Islet precursor cell (in vitro differentiated cells): ENCODE data around the gene CCBE1.
"Not testable (repeated sequence)": the region's sequence is repeated elsewhere in the genome, so short reads cannot be mapped to it uniquely, and the experiment has no call there.

Experiments used
- DNase-seq: peaks from one replicate; pipeline ENCODE4 v3.0.0-alpha.2; 2018

Gene CCBE1

DNA sequence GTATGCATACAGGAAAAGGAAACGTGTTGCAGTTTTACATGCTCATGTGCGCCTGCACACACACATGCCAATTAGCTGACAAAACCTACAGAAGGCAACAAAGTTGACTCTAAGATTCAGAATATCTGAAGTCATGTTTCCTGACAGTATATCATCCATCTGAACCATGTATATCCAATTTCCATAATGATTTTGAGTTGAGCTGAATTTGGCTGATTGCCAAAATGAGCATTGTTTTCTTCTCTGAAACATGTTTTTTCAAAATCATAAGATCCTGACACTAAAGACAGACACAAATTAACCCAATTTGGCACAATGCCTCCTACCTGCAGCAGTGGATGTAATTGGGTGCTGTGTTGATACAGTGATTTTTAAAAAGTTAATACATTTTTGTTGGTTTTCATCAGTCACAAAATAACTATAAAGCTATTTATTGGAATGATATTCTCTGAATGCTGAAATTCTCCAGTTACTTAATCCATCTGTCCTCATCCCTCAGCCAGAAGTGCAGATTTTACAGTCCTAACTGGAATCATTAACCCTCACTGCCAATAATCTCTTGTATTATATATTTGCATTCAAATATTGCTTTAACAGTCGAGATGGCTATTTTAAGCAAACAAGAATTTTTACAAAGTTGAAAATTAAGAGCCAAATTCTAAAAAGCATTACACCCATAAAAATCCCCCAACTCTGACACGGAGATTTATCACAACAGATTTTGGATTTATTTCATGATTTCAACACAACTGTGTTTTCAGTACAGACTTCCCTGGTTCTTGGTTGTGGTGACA lies 176.5 kb downstream of the CCBE1 start:
- no peak for DNase-seq

DNA sequence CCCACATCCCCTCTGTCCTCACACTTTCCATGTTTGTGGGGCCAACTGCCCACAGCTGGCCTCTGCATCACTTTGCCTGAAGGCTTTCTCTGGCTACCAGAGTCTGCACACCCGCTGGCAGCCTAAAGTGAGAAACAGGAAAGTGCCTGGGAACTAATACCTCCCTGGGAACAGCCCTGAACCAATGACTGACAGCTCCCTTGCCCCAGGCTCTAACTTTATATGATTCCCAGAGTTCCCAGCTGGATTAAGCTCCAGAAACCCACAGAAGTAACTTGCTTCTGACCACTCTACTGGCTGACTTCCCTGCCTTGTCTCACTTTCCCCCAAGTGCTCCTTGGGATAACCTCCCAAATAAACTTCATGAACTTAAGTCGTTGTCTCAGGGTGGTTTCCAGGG lies 178.5 kb downstream of the CCBE1 start:
- peak; percentile 60 for DNase-seq

GRCh38 chr18:59517446-59518165 lies 179.6 kb downstream of the CCBE1 start:
- peak; percentile 78 for DNase-seq

DNA sequence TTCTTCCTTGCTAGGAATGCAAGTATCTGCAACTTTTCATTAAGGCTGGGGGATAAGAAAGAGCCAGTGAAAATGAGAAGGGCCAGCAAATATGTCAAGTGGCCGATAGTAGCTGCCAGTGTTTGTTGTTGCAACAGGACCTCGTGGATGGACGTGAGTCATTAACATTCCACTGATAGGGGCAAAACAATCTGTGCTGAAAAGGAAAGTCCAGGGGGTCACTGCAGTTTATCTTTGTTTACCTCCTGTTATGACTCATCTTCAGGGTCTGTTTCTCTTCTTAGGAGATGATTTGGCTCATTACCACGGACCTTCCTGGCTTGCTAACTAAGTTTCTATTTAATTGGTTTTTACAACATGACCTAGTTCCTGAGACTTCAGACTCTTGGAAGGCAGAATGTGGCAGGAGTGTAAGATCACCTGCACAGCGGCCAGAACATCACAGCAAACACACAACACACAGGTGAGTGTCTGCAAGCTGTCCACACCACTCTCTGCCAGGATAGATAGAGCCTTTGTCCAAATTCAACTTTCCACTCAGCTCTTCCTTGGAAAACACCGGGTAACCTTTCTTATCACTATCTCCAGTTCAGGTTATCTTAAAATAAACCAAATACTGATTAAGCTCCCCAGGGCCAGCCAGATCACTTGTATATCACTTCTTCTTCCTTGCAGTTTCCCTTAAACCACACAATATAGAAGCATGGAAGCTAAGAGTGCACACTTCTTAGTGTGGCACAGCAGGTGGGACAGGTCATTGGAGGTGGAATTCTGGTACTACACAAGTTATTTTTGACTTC lies 180.7 kb downstream of the CCBE1 start:
- DNase-seq, result peak; percentile 95

GRCh38 chr18:59515956-59516355 lies 181.3 kb downstream of the CCBE1 start:
- not testable (repeated sequence) for DNase-seq

GRCh38 chr18:59515147-59515546 lies 182.1 kb downstream of the CCBE1 start:
- no peak for DNase-seq

- peak; percentile 84 for DNase-seq
Measured at GRCh38 chr18:59514203-59514602, 183.0 kb downstream of the CCBE1 start.

GRCh38 chr18:59512025-59512755 lies 185.0 kb downstream of the CCBE1 start:
- no peak for DNase-seq

GRCh38 chr18:59509481-59510442 lies 187.5 kb downstream of the CCBE1 start:
- no peak for DNase-seq

DNA sequence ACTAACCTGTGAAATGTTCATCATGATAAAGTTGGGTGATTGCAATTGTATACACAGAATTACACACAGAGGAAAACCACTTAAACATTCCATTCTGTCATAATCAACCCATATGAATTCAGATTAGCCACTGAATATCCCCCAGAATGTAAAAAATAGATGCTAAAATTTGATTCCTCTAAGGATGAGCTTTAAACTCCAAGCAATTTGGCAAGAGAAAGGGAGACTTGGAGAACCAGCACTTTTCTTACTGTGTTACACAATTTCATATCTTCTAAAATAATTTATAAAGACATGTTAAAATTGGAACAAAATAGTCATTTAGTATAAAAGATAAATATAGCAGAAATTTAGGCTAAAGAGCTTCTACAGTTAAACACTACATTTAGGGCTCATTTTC lies 191.9 kb downstream of the CCBE1 start:
- no peak for DNase-seq

DNA sequence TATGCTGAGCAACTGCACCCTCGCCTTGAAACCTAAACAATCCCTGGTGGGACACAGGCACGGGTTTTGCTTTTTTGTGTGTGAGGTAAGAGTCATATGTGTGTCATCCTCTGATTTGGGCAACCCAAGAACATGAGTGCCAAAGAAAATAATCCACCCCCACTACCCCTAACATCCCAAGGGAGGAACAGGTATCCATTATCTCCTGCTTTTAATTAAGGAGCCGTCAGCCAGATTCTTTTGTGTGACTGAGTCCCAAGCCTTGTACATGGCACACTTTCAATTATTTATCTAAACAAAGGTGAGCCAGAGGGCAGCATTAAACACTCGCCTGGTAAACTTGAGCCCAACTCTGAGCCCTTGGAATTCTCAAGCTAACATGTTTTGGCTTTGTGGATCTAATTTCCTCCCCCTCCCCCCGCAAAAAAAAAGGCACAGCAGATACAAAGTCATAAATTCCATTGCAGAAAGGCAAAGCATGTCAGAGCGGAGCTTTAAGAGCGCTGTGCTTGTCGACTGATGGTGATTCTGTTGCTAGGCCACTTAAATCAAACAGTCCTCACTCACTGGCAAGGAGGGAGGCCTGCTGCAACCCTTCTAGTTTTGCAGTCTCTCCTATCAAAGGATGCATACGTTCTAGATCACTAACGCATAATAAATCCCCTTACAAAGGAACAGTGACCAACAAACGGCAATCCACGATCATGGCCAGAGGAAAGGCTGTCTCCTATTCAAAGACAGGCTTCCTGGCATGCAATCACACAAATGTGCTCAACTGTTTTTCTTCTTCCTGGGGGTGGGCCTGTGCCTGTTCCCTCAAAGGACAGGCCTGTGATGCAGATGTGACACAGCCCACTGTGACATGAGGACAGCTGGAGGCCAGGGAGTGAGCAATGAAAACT lies 194.7 kb downstream of the CCBE1 start:
- DNase-seq, result peak; percentile 85

DNA sequence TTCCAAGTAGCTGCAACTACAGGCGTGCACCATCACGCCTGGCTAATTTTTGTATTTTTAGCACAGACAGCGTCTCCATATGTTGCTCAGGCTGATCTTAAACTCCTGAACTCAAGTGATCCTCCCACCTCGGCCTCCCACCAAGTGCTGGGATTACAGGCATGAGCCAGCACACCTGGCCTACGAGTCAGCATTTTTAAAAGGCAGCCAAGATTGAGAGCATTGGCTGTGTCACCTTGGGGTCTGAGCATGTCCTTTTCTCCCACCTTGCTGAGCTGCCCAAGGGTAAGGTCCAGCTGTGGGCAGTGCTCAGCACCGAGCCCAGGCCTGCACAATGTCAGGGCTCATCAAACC lies 195.3 kb downstream of the CCBE1 start:
- no peak for DNase-seq

GRCh38 chr18:59500765-59501164 lies 196.5 kb downstream of the CCBE1 start:
- DNase-seq, result no peak

DNA sequence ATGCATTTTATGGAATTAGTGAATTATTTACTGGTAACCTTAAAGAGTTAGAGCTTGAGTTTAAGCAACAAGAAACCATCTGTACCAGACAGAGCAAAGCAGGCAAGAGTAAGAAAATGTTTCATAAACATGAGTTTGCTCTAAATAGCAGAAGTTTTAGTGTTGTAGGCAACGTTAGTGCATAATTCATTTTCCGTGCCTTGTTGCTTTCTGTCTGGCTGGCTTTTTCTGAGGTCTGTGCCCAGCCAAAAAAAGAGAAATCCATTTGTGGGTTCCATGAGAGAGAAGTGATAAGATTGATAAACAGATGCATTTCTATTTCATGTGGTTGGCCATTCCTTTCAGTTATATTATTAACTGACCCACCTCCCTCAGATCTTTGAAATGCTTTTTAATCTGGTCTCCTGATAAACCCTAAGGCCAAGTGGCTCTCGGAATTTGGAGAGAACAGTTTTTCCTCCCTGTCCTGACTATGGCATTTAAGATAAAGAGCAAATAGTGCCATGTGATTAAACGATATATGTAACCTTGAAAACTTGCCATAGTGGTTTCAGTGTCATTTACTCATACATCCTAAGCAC lies 198.6 kb downstream of the CCBE1 start:
- DNase-seq, result no peak

DNA sequence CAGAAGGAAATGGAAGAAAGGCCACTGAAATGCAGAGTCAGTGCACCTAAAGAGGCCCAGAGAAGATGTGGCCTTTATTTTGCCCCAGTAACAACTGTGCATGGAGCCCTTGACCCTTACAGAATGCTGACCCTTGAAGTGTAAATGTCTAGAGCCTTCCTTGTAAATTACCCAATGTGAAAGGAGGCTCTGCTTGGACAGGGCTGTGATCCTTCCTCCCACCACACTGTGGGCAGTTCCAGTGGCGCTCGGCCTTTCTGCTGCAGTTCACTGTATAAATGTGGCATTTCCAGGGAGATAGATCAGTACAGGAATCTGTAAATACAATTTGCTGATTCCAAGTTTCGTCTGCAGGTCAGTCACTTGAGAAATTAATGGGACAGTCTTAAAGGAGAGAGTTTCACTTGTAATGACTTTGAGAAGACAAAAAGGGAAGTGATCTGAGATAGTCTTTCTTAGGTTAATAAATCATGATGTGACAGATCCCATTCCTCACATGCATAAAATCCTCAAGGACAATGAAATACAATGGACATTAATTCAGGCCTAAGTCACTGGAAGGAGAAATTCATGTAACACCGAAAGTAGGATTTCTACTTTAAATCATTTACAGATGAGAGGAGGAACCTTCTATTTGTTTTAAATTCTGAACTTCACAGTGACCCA lies 204.3 kb downstream of the CCBE1 start:
- no peak for DNase-seq

DNA sequence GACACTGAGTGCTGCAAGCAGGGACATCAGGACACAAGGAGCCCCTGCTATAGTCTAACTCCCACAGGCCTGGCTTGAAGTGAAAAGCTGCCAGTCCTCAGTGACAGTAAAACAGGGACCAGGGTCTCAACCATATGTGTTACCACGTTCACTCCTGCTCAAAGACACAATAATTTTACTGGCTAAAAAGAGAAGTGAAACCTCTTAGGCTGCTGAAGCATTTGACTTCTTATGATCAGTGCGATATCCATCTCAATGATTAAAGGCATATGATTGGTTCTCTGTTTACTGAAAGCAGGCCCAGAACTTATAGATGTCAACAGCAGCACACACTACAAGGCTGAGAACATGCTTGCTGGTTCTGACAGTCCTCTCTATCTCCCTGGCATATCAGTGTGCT lies 208.3 kb downstream of the CCBE1 start:
- DNase-seq, result no peak

- DNase-seq, result no peak
Measured at GRCh38 chr18:59485382-59485781, 211.8 kb downstream of the CCBE1 start.

GRCh38 chr18:59484561-59485328 lies 212.5 kb downstream of the CCBE1 start:
- DNase-seq, result no peak

DNA sequence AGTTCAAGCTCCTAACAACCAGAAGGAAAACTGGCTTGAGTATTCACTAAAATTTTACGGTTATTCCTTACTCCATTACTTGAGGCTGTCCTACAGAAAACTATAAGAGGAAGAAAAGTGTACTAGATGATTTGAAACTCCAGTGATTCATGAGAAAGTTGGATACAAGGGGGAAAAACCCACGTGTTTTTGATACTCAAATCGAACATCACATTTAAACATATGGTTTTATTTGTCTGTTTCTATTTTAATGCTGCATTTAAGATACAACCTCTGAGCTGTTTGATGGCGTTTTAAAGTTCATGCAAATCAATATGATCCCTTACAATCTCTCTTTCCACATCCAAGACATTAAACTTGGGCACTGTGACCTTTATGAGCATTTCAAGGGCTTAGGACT lies 213.1 kb downstream of the CCBE1 start:
- DNase-seq, result no peak
